Measurements from ENCODE around the gene RPL13.

DNA sequence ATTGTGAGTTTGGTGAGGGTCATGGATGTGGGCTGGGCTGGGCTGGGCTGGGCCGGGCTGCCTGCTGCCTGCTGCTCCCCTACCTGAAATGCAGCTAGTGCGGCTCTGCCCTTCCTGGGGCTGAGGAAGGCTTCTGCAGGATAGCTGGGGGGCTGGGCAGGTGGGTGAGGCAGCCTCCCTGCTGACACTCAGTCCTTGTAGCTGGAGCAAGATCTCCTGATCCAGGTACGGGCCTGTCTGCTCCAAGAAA is 4.7 kb downstream of the RPL13 start:
- TF ChIP-seq, protein P1, sequence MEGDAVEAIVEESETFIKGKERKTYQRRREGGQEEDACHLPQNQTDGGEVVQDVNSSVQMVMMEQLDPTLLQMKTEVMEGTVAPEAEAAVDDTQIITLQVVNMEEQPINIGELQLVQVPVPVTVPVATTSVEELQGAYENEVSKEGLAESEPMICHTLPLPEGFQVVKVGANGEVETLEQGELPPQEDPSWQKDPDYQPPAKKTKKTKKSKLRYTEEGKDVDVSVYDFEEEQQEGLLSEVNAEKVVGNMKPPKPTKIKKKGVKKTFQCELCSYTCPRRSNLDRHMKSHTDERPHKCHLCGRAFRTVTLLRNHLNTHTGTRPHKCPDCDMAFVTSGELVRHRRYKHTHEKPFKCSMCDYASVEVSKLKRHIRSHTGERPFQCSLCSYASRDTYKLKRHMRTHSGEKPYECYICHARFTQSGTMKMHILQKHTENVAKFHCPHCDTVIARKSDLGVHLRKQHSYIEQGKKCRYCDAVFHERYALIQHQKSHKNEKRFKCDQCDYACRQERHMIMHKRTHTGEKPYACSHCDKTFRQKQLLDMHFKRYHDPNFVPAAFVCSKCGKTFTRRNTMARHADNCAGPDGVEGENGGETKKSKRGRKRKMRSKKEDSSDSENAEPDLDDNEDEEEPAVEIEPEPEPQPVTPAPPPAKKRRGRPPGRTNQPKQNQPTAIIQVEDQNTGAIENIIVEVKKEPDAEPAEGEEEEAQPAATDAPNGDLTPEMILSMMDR (conservative IDR thresholded peaks at IDR 0.05 in 1 of 2, IDR thresholded peaks at IDR 0.05 in 1 of 2; ENCODE audit: low read depth in 1 of 2, low read length in 2 of 2) = no peak
- TF ChIP-seq EZH2 (IDR thresholded peaks at IDR 0.05; ENCODE audit: low read length, missing control alignments) = no peak

All from fibroblast of lung (primary cell).